T47D (cell line): ENCODE results near the gene ZNF469.

Experiments used
- DNase-seq, 2 experiments: peaks; one replicate each; pipeline versions ENCODE4 v3.0.0 to v3.0.0-alpha.2; 2011 to 2012; ENCODE audit warnings: low read depth in 1 of 2, low spot score in 1 of 2
- JUND ChIP-seq: IDR thresholded peaks from 2 replicates; pipeline ENCODE4 v1.6.1; 2012; ENCODE audit warnings: low read depth
- in situ Hi-C: cut with HindIII; loops from 2 replicates; pipeline ENCODE4 v1.10.0; 2016; ENCODE audit warnings: low sequenced_read_pairs, low pct_unique_long_range_greater_than_20kb

The ZNF469 gene

GRCh38 chr16:88389621-88390160 is 6.9 kb downstream of the ZNF469 start:
- no peak for TF ChIP-seq JUND
- in situ Hi-C loops, result no loop called here
- DNase-seq, result no peak

- no peak for TF ChIP-seq JUND
- DNase-seq, result no peak
- in situ Hi-C loops, result no loop called here
These were observed 7.5 kb downstream of the ZNF469 start for GRCh38 chr16:88390265-88390664.

GRCh38 chr16:88390735-88391134 is 8.0 kb downstream of the ZNF469 start:
- DNase-seq, result no peak
- TF ChIP-seq JUND, result no peak

GRCh38 chr16:88391144-88391850 is 8.5 kb downstream of the ZNF469 start:
- DNase-seq, result no peak
- in situ Hi-C loops, result no loop called here
- no peak for TF ChIP-seq JUND

More at GRCh38 chr16:88390735-88391134, 8.0 kb downstream of the ZNF469 start:
- in situ Hi-C loops, result no loop called here

- no peak for TF ChIP-seq JUND
- DNase-seq, result no peak
- in situ Hi-C loops, result no loop called here
These were observed 9.4 kb downstream of the ZNF469 start for GRCh38 chr16:88392111-88392510.

- TF ChIP-seq JUND, result no peak
- no peak for DNase-seq
These were observed 9.9 kb downstream of the ZNF469 start for GRCh38 chr16:88392616-88393015.

GRCh38 chr16:88393034-88393433 is 10.3 kb downstream of the ZNF469 start:
- DNase-seq, result peak in 1 of 2 experiments; percentile 40
- in situ Hi-C loops, result no loop called here
- no peak for TF ChIP-seq JUND

More at GRCh38 chr16:88392616-88393015, 9.9 kb downstream of the ZNF469 start:
- in situ Hi-C loops, result no loop called here

- DNase-seq, result no peak
- TF ChIP-seq JUND, result no peak
- in situ Hi-C loops, result no loop called here
These were observed 10.8 kb downstream of the ZNF469 start for GRCh38 chr16:88393571-88393970.

GRCh38 chr16:88394426-88394825 is 11.7 kb downstream of the ZNF469 start:
- DNase-seq, result no peak
- in situ Hi-C loops, result no loop called here
- no peak for TF ChIP-seq JUND

- in situ Hi-C loops, result no loop called here
- no peak for DNase-seq
- TF ChIP-seq JUND, result no peak
These were observed 13.2 kb downstream of the ZNF469 start for GRCh38 chr16:88395669-88396584.

- DNase-seq, result no peak
- TF ChIP-seq JUND, result no peak
- in situ Hi-C loops, result no loop called here
These were observed 15.6 kb downstream of the ZNF469 start for GRCh38 chr16:88398170-88398873.

- no peak for TF ChIP-seq JUND
- in situ Hi-C loops, result no loop called here
- DNase-seq, result no peak
These were observed 16.1 kb downstream of the ZNF469 start for GRCh38 chr16:88398874-88399178.

GRCh38 chr16:88400186-88400585 is 17.4 kb downstream of the ZNF469 start:
- no peak for TF ChIP-seq JUND
- no peak for DNase-seq
- in situ Hi-C loops, result no loop called here
